Suppressor macrophage treated with lipopolysaccharide for 1 hour (primary cell): ENCODE measurements around the gene SLC6A20.
A peak's percentile ranks its signal among the peaks of the same experiment; 100 is the strongest.

Experiments used
- DNase-seq, 3 donors: peaks; one replicate each; pipeline ENCODE4 v3.0.0-alpha.2; 2020 to 2022

SLC6A20 gene

GRCh38 chr3:45800611-45801010 lies 4.3 kb upstream of the SLC6A20 start:
- no peak for DNase-seq

- no peak for DNase-seq
Observed at GRCh38 chr3:45799586-45799985, 3.2 kb upstream of the SLC6A20 start.

GRCh38 chr3:45798034-45798433 lies 1.7 kb upstream of the SLC6A20 start:
- no peak for DNase-seq

- no peak for DNase-seq
Observed at GRCh38 chr3:45796902-45797637, 734 bp upstream of the SLC6A20 start.

GRCh38 chr3:45795509-45795881 lies 841 bp downstream of the SLC6A20 start:
- peak in 1 of 3 donors; percentile 2 for DNase-seq

GRCh38 chr3:45794660-45795059 lies 1.7 kb downstream of the SLC6A20 start:
- DNase-seq: no peak

- no peak for DNase-seq
Observed at GRCh38 chr3:45794177-45794560, 2.2 kb downstream of the SLC6A20 start.

- DNase-seq: no peak
Observed at GRCh38 chr3:45793482-45794176, 2.7 kb downstream of the SLC6A20 start.

- DNase-seq: no peak
Observed at GRCh38 chr3:45792516-45793172, 3.7 kb downstream of the SLC6A20 start.

GRCh38 chr3:45792036-45792435 lies 4.3 kb downstream of the SLC6A20 start:
- no peak for DNase-seq

- DNase-seq: no peak
Observed at GRCh38 chr3:45790596-45790995, 5.7 kb downstream of the SLC6A20 start.

- no peak for DNase-seq
Observed at GRCh38 chr3:45789235-45789812, 7.0 kb downstream of the SLC6A20 start.

GRCh38 chr3:45787551-45787950 lies 8.8 kb downstream of the SLC6A20 start:
- no peak for DNase-seq

GRCh38 chr3:45786801-45787495 lies 9.4 kb downstream of the SLC6A20 start:
- DNase-seq: no peak

- DNase-seq: no peak
Observed at GRCh38 chr3:45785605-45786150, 10.7 kb downstream of the SLC6A20 start.

- DNase-seq: no peak
Observed at GRCh38 chr3:45783667-45784066, 12.7 kb downstream of the SLC6A20 start.

GRCh38 chr3:45782381-45782780 lies 14.0 kb downstream of the SLC6A20 start:
- no peak for DNase-seq

GRCh38 chr3:45781841-45782240 lies 14.5 kb downstream of the SLC6A20 start:
- DNase-seq: no peak

GRCh38 chr3:45781271-45781670 lies 15.1 kb downstream of the SLC6A20 start:
- DNase-seq: no peak

GRCh38 chr3:45779746-45780735 lies 16.3 kb downstream of the SLC6A20 start:
- DNase-seq: no peak

- DNase-seq: no peak
Observed at GRCh38 chr3:45778761-45779201, 17.6 kb downstream of the SLC6A20 start.
